AG08396 (cell line): ENCODE results near the gene SMIM45.
A peak's percentile ranks its signal among the peaks of the same experiment; 100 is the strongest.

Source experiments
- DNase-seq: peaks from one replicate; pipeline ENCODE4 v3.0.0; 2012; ENCODE audit warnings: low spot score, mixed read lengths

Gene SMIM45

GRCh38 chr22:41970601-41971000 lies 18.7 kb downstream of the SMIM45 start:
- no peak for DNase-seq

DNA sequence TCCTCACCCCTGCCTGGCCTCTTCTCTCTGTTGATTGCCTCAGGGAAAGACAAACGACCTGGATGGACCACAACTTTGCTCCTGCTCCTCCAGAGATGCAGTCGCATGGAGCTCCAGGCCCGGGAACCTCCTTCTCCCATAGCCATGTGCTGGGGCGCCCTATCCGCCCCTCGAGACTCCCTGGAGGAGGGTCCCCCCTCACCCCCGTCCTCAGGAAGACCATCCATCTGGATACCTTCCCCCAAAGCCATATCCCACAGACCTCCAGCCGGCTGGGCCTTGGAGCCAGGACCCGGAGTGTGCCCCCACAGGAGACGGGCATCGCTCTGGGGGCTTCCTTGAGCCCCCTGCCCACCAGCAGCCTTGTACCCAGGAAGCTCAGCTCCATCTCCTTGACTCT lies 19.5 kb downstream of the SMIM45 start:
- no peak for DNase-seq

DNA sequence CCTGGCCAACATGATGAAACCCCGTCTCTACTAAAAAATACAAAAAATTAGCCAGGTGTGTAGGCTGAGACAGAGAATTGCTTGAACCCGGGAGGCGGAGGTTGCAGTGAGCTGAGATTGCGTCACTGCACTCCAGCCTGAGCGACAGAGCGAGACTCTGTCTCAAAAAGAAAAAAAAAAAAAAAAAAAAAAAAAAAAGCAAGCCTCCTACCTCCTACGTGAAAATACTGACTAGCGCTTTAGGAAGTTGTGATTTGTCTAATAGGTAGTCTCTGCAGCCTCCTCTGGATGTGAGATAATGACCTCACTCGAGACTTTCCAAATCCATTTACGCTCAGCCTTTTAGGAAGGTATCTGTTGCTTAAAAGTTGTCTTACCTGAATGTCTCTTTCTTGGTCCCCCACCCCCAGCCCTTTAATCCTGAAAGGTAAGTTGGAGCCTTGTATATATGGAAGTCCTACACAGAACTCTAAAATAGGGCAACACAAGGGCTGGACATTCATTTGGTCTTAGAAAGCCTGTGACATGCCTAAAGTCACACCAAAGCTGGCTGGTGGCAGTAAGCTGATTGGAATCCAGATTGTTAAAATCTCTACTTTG lies 22.8 kb downstream of the SMIM45 start:
- no peak for DNase-seq

- no peak for DNase-seq
These were observed 23.5 kb downstream of the SMIM45 start for GRCh38 chr22:41975299-41976069.

DNA sequence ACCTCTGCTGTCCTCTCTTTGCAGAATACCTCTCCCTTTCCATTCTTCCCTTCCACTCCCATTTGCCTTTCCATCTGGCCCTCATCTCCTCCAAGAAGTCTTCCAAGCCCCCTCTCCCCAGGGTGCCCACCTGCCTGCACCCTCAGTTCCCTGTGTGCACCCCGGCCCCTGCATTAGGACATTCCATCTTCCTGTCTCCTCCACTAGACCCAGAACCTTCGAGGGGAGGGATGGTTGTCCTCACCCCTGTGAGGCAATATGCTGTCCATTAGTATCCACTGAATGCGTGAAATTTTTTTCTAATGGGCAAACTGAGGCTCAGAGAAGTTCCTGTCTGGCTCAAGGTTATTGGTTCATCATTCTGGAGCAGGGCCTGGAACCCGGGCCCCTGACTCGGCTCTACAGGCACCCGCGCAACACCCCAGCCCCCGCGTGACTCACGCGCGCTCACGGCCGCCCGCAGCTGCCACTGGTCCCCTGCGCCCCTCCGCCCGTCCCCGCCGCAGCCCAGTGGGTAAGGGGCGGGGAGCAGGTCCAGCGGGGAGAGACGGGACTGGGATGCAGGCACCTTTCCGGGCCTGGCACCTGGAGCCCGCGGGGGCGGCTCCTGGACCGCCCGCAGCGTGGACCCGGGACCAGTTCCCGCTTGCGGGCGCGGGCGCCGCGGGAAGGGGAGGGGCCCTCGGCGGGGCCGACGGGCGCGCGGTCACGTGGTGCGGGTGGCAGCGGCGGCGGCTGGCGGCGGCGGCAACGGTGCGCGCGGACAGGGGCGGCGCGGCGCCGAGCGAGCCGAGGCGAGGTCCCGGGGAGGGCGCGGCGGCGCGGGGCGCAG lies 24.3 kb downstream of the SMIM45 start:
- peak; percentile 53 for DNase-seq

GRCh38 chr22:41976961-41977566 lies 25.1 kb downstream of the SMIM45 start:
- no peak for DNase-seq

GRCh38 chr22:41978732-41979131 lies 26.8 kb downstream of the SMIM45 start:
- no peak for DNase-seq

DNA sequence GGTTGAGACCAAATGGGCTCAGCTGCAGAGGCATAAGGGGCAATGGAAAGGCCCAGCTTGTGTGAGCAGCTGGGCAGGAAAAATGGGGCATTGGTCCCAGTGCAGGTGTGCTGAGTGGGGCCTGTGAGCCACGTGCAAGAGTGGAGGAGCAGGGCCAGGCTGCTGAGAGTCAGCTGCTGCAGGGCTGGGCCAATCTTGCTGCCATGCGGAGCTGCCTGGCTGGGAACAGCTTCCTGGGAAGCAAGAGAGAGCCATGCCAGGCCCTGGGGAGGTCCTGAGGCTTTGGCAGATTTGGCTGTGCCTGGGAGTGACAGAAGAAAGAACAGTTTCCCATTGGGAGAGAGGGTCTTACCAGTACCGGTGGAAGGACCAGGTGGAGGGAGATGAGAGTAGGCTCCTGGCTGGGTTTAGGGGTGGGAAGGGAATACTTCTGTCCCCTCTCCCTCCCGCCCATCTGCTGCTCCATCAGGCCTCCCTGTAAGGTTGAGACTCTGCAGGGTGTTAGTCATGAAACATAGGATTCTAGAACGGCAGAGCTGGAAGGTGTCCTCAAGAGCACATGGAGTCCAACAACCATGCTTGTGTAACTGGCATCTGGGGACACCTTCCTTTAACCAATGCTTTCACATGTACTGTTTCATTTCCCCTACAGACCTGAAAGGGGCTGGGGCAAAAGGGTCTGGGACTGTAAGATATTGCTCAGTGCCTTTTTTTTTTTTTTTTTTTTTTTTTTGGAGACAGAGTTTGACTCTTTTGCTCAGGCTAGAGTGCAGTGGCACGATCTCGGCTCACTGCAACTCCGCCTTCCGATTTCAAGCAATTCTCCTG lies 27.7 kb downstream of the SMIM45 start:
- DNase-seq = no peak

- no peak for DNase-seq
These were observed 30.9 kb downstream of the SMIM45 start for GRCh38 chr22:41982865-41983264.

GRCh38 chr22:41983513-41984405 lies 31.8 kb downstream of the SMIM45 start:
- DNase-seq = no peak

DNA sequence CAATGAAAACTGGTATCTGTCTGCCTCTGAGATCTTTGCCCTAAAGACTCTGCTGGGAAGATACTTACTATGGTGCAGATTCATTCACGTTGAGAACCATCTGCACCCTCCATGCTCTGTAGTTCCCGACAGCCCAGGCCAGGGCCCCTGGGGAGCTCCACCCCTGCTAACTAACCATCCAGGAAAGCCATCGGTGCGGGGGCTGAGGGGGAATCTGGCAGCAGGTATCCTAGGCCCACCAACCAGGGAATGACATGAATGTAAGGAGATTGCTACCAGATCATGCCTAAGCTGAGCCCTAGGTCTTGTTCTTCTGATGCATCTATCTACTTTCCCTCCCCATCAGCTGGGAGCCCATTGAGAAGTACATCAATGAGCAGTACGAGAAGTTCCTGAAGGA lies 35.3 kb downstream of the SMIM45 start:
- DNase-seq = no peak

DNA sequence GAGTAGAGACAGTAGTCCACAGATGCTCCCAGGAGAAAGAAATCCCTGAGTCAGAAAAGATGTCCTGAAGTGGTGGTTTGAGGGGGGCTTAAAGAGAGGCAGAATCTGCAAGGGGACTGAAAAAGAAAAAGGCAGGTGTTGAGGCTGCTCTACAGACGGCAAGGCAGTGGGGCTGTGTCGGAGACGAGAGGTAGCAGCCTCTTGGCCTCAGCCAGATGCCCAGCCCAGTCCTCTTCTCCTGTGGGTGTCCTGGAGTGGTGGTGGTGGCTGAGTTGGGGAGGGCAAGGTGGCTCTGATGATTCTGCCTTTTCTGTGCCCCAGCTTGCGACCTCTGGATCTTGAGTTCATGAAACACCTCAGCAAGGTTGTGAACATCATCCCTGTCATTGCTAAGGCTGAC lies 37.3 kb downstream of the SMIM45 start:
- no peak for DNase-seq

- no peak for DNase-seq
These were observed 39.2 kb downstream of the SMIM45 start for GRCh38 chr22:41991111-41991510.

- DNase-seq = peak; percentile 3
These were observed 40.5 kb downstream of the SMIM45 start for GRCh38 chr22:41992496-41992895.

DNA sequence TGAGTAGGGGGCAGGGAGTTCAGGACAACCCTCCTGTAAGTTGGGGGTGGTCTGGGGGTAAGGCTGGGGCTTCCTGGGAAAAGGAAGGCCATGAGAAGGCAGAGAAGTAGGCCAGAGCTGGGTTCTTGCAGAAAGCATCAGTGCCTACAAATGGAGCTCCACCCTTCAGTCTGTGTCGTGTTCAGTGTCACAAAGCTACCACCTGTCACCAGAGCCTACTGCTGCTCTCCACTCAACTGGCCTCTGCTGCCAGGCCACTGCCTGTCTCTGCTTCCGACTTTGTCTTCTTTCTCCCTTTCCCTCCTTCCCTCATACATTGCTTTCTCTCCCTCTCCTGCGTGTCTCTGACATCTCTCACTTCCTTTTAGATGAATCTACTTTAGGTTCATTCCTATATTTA lies 43.3 kb downstream of the SMIM45 start:
- no peak for DNase-seq

GRCh38 chr22:41996826-41997225 lies 44.9 kb downstream of the SMIM45 start:
- DNase-seq = no peak

GRCh38 chr22:41998361-41999261 lies 46.7 kb downstream of the SMIM45 start, which contains the start of gene WBP2NL:
Gene WBP2NL, plus strand, starts transcription at chr22:41998788. Its CDS starts 31 bp downstream, at chr22:41998819.
- DNase-seq = peak; percentile 78

- no peak for DNase-seq
These were observed 48.5 kb downstream of the SMIM45 start for GRCh38 chr22:42000466-42000865.

DNA sequence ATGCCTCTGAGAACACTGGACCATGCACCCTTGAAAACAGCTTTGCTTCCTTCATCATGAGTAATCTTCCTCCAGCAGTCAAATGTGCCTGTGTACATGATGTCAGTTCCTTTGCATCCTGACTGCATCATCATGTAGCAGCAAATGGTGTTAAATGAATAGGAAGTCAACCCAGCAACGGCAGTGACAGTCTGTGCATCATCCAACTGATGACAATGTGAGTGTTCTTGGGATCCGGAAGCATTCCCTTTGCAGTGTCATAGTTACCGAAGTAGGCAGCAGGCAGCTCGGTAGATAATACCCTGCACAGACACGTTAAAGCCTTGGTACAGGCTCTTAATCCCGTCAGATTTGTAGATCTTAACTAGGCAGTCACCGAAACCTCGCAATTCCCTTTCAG lies 49.2 kb downstream of the SMIM45 start:
- DNase-seq = no peak
